Measurements from ENCODE around the gene COL21A1.

COL21A1 gene

DNA sequence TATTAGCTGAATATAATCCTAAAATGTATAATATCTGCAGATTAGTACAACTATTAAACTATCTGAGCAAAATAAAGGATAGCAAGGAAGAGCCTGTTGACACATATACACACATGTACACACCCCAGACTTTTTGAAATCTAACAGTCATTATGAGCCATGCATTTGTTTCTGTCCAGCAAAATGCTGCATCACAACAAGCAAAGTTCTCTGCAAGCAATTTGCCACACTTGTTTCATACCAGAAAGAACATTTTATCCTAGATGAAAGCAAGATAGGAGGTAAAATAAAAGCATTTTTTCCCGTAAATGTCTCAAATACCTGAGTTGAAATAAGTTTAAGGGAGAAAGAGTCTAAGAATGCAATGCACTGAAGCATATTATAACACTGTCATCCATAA, 145.2 kb downstream of the COL21A1 start:
- no peak for DNase-seq

GRCh38 chr6:56101141-56101553, 146.2 kb downstream of the COL21A1 start:
- DNase-seq, result no peak

DNA sequence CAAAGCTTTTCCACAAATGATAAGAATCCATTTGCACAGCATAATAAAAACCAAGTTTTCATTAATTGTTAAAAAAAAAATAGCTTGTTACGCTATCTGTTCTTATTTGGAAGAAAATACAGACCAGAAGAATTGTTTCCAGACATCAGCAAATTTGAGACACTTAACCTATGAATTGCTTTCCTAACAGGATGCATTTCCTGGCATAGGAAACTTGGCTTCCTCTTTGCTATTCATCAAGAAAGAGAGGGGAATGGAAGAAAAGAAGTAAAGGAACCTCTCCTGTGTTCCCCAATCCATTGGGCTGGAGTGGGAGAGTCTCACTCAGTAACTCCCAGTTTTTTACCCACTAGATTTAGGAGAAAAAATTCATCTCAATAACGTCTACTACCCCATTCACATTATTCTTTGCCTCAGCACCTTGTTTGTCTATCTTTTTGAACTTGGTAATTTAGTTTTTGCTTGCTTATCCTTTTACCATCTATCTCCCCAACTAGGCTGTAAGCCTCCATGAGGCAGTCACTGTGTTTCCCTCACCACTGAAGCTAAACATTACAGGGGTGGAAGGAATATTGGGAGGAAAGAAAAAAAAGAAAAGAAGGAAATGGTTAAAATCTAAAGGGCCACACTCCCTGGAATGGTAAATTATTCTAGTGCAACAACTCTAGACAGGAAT, 150.3 kb downstream of the COL21A1 start:
- DNase-seq, result no peak

GRCh38 chr6:56096541-56096940, 150.8 kb downstream of the COL21A1 start:
- DNase-seq, result no peak

DNA sequence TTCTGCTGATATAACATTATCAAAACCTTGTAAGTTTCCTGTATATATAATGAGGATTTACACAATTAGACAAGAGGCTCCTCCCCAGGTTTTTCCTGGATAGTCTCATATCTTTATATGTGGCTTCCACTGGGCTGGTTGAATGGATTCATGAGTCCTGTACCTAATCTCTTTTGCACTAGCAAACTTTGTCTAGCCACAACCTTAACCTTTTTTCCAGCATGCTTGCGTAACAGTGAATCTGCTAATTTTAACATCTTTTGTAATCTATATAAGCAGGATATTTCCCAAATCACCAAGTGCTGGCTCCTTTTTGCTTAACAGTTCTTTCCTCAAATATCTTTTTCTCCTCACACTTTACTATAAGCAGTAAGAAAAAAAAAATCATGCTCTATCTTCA, 153.6 kb downstream of the COL21A1 start:
- no peak for DNase-seq

- no peak for DNase-seq
Observed at GRCh38 chr6:56091159-56091869, 156.1 kb downstream of the COL21A1 start.

DNA sequence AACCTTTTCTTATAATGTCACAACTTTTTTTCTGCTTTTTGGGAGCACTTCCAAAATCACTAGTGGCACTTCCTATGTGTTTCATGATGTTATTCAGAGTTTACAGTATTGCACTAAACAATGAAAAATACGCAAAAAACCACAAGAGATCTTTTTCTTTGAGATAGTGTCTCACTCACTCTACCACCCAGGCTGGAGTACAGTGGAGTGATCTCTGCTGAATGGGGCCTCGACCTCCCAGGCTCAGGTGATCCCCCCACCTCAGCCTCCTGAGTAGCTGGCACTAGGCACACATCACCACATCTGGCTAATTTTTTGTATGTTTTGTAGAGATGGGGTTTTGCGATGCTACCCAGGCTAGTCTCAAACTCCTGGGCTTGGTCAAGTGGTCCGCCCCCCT, 158.7 kb downstream of the COL21A1 start:
- DNase-seq, result no peak

GRCh38 chr6:56087421-56087820, 160.0 kb downstream of the COL21A1 start:
- DNase-seq, result no peak

DNA sequence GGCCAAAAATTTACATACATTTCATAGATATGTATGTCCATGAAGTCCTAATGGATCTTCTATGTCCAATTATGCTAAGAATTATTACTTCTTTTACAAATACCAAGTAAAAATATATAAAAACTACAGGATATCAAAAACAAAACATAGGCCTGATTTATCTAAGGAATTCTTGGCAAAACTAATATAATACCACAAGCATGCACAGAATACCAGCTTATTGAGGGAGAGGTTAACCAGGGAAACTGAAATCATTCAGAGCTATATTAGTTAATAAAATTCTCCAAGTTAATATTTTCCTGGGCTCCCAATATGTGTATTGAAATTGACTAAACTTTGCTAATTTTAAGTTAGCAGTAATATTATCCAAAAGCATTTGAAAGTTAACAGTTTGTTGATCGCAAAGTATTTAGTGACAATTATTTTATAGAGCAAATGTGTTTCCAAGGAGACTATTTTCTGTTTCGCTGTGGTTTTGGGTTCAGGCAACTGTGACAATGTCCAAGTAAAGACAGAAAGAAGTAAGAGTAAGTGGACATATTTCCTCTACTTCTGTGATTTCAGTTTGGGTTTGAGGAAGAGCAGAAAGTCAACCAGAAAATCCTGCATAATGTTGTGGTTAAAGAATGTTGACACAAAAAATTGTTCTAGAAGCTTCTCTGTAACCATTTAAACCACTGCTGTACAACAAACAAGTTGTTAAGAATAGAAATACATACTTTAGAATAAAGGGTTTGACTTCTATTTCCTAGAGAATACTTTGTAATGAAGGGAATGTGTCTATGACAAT, 167.4 kb downstream of the COL21A1 start:
- DNase-seq, result no peak

GRCh38 chr6:56076033-56076432, 171.3 kb downstream of the COL21A1 start:
- no peak for DNase-seq

DNA sequence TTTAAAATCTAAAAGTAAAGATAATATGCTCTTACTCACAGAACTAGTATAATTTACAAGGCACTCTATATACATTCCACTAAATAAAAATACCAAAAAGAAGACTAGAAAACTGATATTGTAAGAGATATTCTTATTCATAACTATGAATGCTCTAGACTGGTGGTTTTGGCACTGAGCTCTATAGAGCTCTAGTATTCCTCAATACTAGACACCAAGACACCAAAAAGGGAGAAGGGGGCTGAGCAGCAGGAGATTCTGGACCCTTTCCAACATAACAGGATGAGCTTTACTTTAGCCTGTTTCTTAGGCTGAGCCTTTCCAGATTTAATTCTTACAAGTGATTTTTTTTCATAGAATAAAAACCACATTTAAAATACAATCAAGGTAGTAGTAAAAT, 173.6 kb downstream of the COL21A1 start:
- no peak for DNase-seq

GRCh38 chr6:56073315-56073714, 174.1 kb downstream of the COL21A1 start:
- no peak for DNase-seq

GRCh38 chr6:56072856-56073255, 174.5 kb downstream of the COL21A1 start:
- DNase-seq, result no peak

- DNase-seq, result no peak
Observed at GRCh38 chr6:56065408-56065807, 182.0 kb downstream of the COL21A1 start.

DNA sequence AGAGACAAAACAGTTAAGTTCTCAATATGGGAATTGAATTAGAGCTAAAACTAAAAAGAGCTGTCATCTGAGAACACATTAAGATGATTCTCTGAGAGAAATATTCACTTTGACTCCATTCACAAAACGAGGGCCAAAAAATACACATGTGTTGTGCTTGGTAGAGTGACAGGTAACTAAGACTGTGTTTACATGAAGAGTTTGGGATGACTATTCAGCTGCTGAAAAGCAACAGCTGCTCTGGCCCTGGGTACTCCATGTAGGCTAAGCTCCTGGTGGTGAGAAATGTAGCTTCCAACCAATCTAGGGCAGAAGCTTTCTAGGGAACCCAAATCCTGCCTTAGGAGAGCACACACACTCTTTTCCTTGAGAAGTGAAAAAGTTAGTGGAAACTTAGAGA, 184.5 kb downstream of the COL21A1 start:
- DNase-seq, result no peak

- DNase-seq, result no peak
Observed at GRCh38 chr6:56058636-56059035, 188.7 kb downstream of the COL21A1 start.

DNA sequence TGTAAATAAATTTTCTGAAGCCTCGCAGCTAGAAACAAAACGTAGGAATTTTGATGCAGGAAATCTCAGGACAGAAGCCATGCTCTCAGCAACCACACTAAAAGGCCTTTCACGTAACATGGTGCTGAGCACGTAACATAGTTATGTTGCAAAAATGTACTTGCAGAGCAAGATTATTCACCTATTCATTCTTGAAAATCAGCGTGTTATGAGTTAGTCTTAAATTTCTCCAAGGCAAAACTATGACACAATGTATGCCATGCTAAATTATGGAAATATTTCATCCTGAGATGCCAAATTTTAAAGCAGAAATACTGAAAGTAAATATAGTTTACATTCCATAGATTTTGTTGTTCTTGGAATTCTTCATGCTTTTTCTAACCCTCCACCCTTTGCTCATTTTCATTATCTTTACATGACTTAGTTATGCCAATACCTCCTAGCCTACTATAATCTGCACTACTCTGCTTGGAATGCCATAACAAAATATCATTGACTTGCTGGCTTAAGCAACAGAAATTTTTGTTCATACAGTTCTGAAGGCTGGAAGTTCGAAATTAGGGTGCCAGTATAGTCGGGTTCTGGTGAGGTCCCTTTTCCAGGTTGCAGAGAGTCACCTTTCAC, 192.2 kb downstream of the COL21A1 start:
- no peak for DNase-seq

- no peak for DNase-seq
Observed at GRCh38 chr6:56051202-56051598, 196.2 kb downstream of the COL21A1 start.

- DNase-seq, result no peak
Observed at GRCh38 chr6:56050530-56051201, 196.7 kb downstream of the COL21A1 start.

DNA sequence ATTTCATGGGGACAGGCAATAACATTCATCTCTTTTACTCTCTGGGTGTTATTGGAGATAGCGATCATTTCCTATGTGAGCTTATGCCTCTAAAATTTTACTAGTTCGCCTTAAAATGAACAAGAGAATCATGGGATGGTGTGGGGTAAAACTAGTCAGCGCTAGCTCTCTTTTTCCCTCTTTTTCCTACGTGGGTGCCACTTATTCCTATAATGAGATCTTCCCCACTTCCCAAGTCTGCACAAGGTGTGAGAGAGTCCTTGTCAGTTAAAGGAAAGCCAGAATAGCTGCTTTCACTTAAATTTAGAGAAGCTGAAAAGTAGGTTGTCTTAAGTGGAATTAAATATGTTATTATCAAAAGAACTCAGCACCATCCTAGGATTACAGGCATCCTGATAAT, 198.8 kb downstream of the COL21A1 start:
- DNase-seq, result no peak

- no peak for DNase-seq
Observed at GRCh38 chr6:56047931-56048540, 199.3 kb downstream of the COL21A1 start.

GRCh38 chr6:56046576-56046975, 200.8 kb downstream of the COL21A1 start:
- no peak for DNase-seq

Measured in CD4-positive, alpha-beta T cell treated with Interleukin-17A for 4 hours (primary cell).